ENCODE measurements around the gene PCDHGB3.
"Not testable (repeated sequence)": the region's sequence is repeated elsewhere in the genome, so short reads cannot be mapped to it uniquely, and the experiment has no call there.

PCDHGB3 gene

GRCh38 chr5:141359790-141360426 lies 10.1 kb upstream of the PCDHGB3 start, which contains the start of gene PCDHGB2:
Gene PCDHGB2 (plus strand): TSS chr5:141359994. CDS start chr5:141360136, 142 bp downstream.
- no peak for DNase-seq

- no peak for DNase-seq
Measured at GRCh38 chr5:141360685-141361084, 9.4 kb upstream of the PCDHGB3 start.

- no peak for DNase-seq
Measured at GRCh38 chr5:141362719-141363118, 7.3 kb upstream of the PCDHGB3 start.

- no peak for DNase-seq
Measured at GRCh38 chr5:141363952-141364660, 5.9 kb upstream of the PCDHGB3 start, which contains the start of gene PCDHGA5. Gene PCDHGA5 (plus strand): TSS chr5:141364162. CDS start chr5:141364331, 169 bp downstream.

- no peak for DNase-seq
Measured at GRCh38 chr5:141366016-141366896, 3.8 kb upstream of the PCDHGB3 start.

GRCh38 chr5:141371572-141372475 lies 1.8 kb downstream of the PCDHGB3 start:
- DNase-seq, result no peak

GRCh38 chr5:141373673-141374317 lies 3.8 kb downstream of the PCDHGB3 start, which contains the start of gene PCDHGA6:
Gene PCDHGA6 (plus strand): TSS chr5:141373891. CDS start chr5:141374084, 193 bp downstream.
- no peak for DNase-seq

GRCh38 chr5:141374627-141375026 lies 4.6 kb downstream of the PCDHGB3 start:
- DNase-seq, result no peak

GRCh38 chr5:141375444-141376155 lies 5.6 kb downstream of the PCDHGB3 start:
- not testable (repeated sequence) for DNase-seq

GRCh38 chr5:141382469-141383294 lies 12.6 kb downstream of the PCDHGB3 start, which contains the start of gene PCDHGA7:
Gene PCDHGA7 (plus strand): TSS chr5:141382742. CDS start chr5:141382900, 158 bp downstream.
- no peak for DNase-seq

- no peak for DNase-seq
Measured at GRCh38 chr5:141383345-141383744, 13.3 kb downstream of the PCDHGB3 start.

GRCh38 chr5:141384471-141385267 lies 14.6 kb downstream of the PCDHGB3 start:
- DNase-seq, result no peak

- DNase-seq, result not testable (repeated sequence)
Measured at GRCh38 chr5:141387557-141388311, 17.7 kb downstream of the PCDHGB3 start, which contains the start of gene PCDHGB4. Gene PCDHGB4 (plus strand): TSS chr5:141387698. CDS start chr5:141387885, 187 bp downstream.

GRCh38 chr5:141388661-141389060 lies 18.6 kb downstream of the PCDHGB3 start:
- DNase-seq, result no peak

- no peak for DNase-seq
Measured at GRCh38 chr5:141389153-141390042, 19.4 kb downstream of the PCDHGB3 start.

- DNase-seq, result no peak
Measured at GRCh38 chr5:141392429-141393198, 22.6 kb downstream of the PCDHGB3 start, which contains the start of gene PCDHGA8. Gene PCDHGA8 (plus strand): TSS chr5:141392633. CDS start chr5:141392814, 181 bp downstream.
